ENCODE measurements around the gene ITFG1.

Gene ITFG1

GRCh38 chr16:47476654-47477345 lies 15.9 kb upstream of the ITFG1 start:
- TF ChIP-seq REST (IDR thresholded peaks at IDR 0.05; ENCODE audit: insufficient read depth in 1 of 2, low read depth in 2 of 2, low read length in 2 of 2) = no peak
- no peak for TF ChIP-seq SIN3A (IDR thresholded peaks at IDR 0.05; ENCODE audit: borderline replicate concordance, insufficient read depth, low read length)
- TF ChIP-seq TAF1 (IDR thresholded peaks at IDR 0.05; ENCODE audit: borderline replicate concordance, insufficient read depth, low read length) = no peak
- no peak for TF ChIP-seq POLR2AphosphoS5 (IDR thresholded peaks at IDR 0.05; ENCODE audit: low read depth, low read length)
- no peak for TF ChIP-seq FOXP2 (optimal IDR thresholded peaks at IDR 0.05; ENCODE audit: borderline replicate concordance, extremely low read depth, extremely low read length, insufficient read depth)

- TF ChIP-seq SIN3A (IDR thresholded peaks at IDR 0.05; ENCODE audit: borderline replicate concordance, insufficient read depth, low read length) = no peak
- no peak for TF ChIP-seq FOXP2 (optimal IDR thresholded peaks at IDR 0.05; ENCODE audit: borderline replicate concordance, extremely low read depth, extremely low read length, insufficient read depth)
- no peak for TF ChIP-seq REST (IDR thresholded peaks at IDR 0.05; ENCODE audit: insufficient read depth in 1 of 2, low read depth in 2 of 2, low read length in 2 of 2)
- no peak for TF ChIP-seq POLR2AphosphoS5 (IDR thresholded peaks at IDR 0.05; ENCODE audit: low read depth, low read length)
- no peak for TF ChIP-seq TAF1 (IDR thresholded peaks at IDR 0.05; ENCODE audit: borderline replicate concordance, insufficient read depth, low read length)
Measured at GRCh38 chr16:47475786-47476185, 14.9 kb upstream of the ITFG1 start.

GRCh38 chr16:47473792-47474191 lies 12.9 kb upstream of the ITFG1 start:
- TF ChIP-seq TAF1 (IDR thresholded peaks at IDR 0.05; ENCODE audit: borderline replicate concordance, insufficient read depth, low read length) = no peak
- TF ChIP-seq SIN3A (IDR thresholded peaks at IDR 0.05; ENCODE audit: borderline replicate concordance, insufficient read depth, low read length) = no peak
- TF ChIP-seq FOXP2 (optimal IDR thresholded peaks at IDR 0.05; ENCODE audit: borderline replicate concordance, extremely low read depth, extremely low read length, insufficient read depth) = no peak
- TF ChIP-seq POLR2AphosphoS5 (IDR thresholded peaks at IDR 0.05; ENCODE audit: low read depth, low read length) = no peak
- no peak for TF ChIP-seq REST (IDR thresholded peaks at IDR 0.05; ENCODE audit: insufficient read depth in 1 of 2, low read depth in 2 of 2, low read length in 2 of 2)

- TF ChIP-seq FOXP2 (optimal IDR thresholded peaks at IDR 0.05; ENCODE audit: borderline replicate concordance, extremely low read depth, extremely low read length, insufficient read depth) (no peak), POLR2AphosphoS5 (IDR thresholded peaks at IDR 0.05; ENCODE audit: low read depth, low read length) (no peak), SIN3A (IDR thresholded peaks at IDR 0.05; ENCODE audit: borderline replicate concordance, insufficient read depth, low read length) (no peak), REST (IDR thresholded peaks at IDR 0.05; ENCODE audit: insufficient read depth in 1 of 2, low read depth in 2 of 2, low read length in 2 of 2) (no peak), TAF1 (IDR thresholded peaks at IDR 0.05; ENCODE audit: borderline replicate concordance, insufficient read depth, low read length) (no peak)
Measured at GRCh38 chr16:47470810-47471209, 9.9 kb upstream of the ITFG1 start.
